GM21360 (cell line): Measurements from ENCODE around the gene FANCM.

Experiments used
- ATAC-seq: cut with Tn5 transposase; IDR thresholded peaks from one replicate; pipeline ENCODE4 v1.9.1; 2021; ENCODE audit warnings: mild to moderate bottlenecking, moderate library complexity; ENCODE audit not compliant: unreplicated experiment

Gene FANCM

GRCh38 chr14:45227566-45227965, 91.8 kb downstream of the FANCM start:
- no peak for ATAC-seq

- ATAC-seq: no peak
These were observed 103.3 kb downstream of the FANCM start for GRCh38 chr14:45238988-45239387.

- no peak for ATAC-seq
These were observed 107.0 kb downstream of the FANCM start for GRCh38 chr14:45242706-45243105.

- no peak for ATAC-seq
These were observed 110.4 kb downstream of the FANCM start for GRCh38 chr14:45246151-45246550.

GRCh38 chr14:45246691-45247090, 111.0 kb downstream of the FANCM start:
- no peak for ATAC-seq

GRCh38 chr14:45247427-45247826, 111.7 kb downstream of the FANCM start:
- ATAC-seq: no peak

GRCh38 chr14:45249856-45250575, 114.3 kb downstream of the FANCM start:
- ATAC-seq: no peak
